Activated naive CD4-positive, alpha-beta T cell treated with anti-CD3 and anti-CD28 coated beads for 36 hours (primary cell): ENCODE results near the gene ZNF146. TPM values are rescaled to one million over a fixed set of nuclear protein-coding genes. Genes with fewer than 3 reads are reported as not detected.
"Not testable (repeated sequence)": the region's sequence is repeated elsewhere in the genome, so short reads cannot be mapped to it uniquely, and the experiment has no call there.

Experiments
- CTCF ChIA-PET: fragments of 350-600 bp; sonication (Branson Sonifier 250); formaldehyde crosslinking; loops from one replicate; lab custom pipeline; 2021; ENCODE audit warnings: antibody characterized with exemption; lab: Charles Lee
- DNase-seq: peaks from one replicate; pipeline ENCODE4 v3.0.0-alpha.2; 2020
- H3K27ac Mint-ChIP-seq: one replicate; pipeline ENCODE4 v1.8.0; 2021; ENCODE audit warnings: mild to moderate bottlenecking, mixed read lengths
- H3K27me3 Mint-ChIP-seq: one replicate; pipeline ENCODE4 v1.8.0; 2021; ENCODE audit warnings: low read depth, mixed read lengths
- H3K36me3 Mint-ChIP-seq: one replicate; pipeline ENCODE4 v1.8.0; 2021; ENCODE audit warnings: low read depth, mixed read lengths
- H3K4me1 Mint-ChIP-seq: one replicate; pipeline ENCODE4 v1.8.0; 2021; ENCODE audit warnings: low read depth, mixed read lengths
- H3K4me3 Mint-ChIP-seq: one replicate; pipeline ENCODE4 v1.8.0; 2021; ENCODE audit warnings: mild to moderate bottlenecking, moderate library complexity, mixed read lengths
- H3K9me3 Mint-ChIP-seq: one replicate; pipeline ENCODE4 v1.8.0; 2021; ENCODE audit warnings: mixed read lengths
- intact Hi-C: fragments of 100-400 bp; cut with micrococcal nuclease; formaldehyde crosslinking; loops from one replicate; pipeline ENCODE4 v1.15.1; 2023
- total RNA-seq, 2 experiments: library from RNA; stranded (reverse); gene quantifications; one replicate each; pipeline ENCODE4 v1.2.3, GENCODE V29; 2021

ZNF146 gene
- total RNA-seq, 2 experiments from 2014 or later: 78.2 to 79.2 TPM

- H3K4me3 Mint-ChIP-seq: no peak overlapping the region
- CTCF ChIA-PET: no interaction called here
- H3K27ac Mint-ChIP-seq: no peak overlapping the region
- H3K4me1 Mint-ChIP-seq: no peaks in the 10 kb centered on the region
- peaks cover 5% of the 10 kb centered on the region for H3K36me3 Mint-ChIP-seq
- peaks cover 37% of the 10 kb centered on the region for H3K9me3 Mint-ChIP-seq
- intact Hi-C loops: no loop called here
- no peak for DNase-seq
- no peaks in the 10 kb centered on the region for H3K27me3 Mint-ChIP-seq
Measured at GRCh38 chr19:36265064-36265463, 50.2 kb downstream of the ZNF146 start.

- no peak overlapping the region for H3K27ac Mint-ChIP-seq
- H3K9me3 Mint-ChIP-seq: peaks cover 37% of the 10 kb centered on the region
- peaks cover 5% of the 10 kb centered on the region for H3K36me3 Mint-ChIP-seq
- no peak for DNase-seq
- H3K4me3 Mint-ChIP-seq: no peak overlapping the region
- intact Hi-C loops: no loop called here
- CTCF ChIA-PET: no interaction called here
- H3K4me1 Mint-ChIP-seq: no peaks in the 10 kb centered on the region
- H3K27me3 Mint-ChIP-seq: no peaks in the 10 kb centered on the region
Measured at GRCh38 chr19:36265856-36266374, 51.0 kb downstream of the ZNF146 start.

- peaks cover 5% of the 10 kb centered on the region for H3K36me3 Mint-ChIP-seq
- intact Hi-C loops: no loop called here
- no peak overlapping the region for H3K4me3 Mint-ChIP-seq
- H3K4me1 Mint-ChIP-seq: no peaks in the 10 kb centered on the region
- no peak overlapping the region for H3K27ac Mint-ChIP-seq
- H3K9me3 Mint-ChIP-seq: peaks cover 37% of the 10 kb centered on the region
- H3K27me3 Mint-ChIP-seq: no peaks in the 10 kb centered on the region
- no peak for DNase-seq
- CTCF ChIA-PET: no interaction called here
Measured at GRCh38 chr19:36266375-36266961, 51.6 kb downstream of the ZNF146 start.

- H3K4me1 Mint-ChIP-seq: no peaks in the 10 kb centered on the region
Measured at GRCh38 chr19:36267061-36267845, 52.3 kb downstream of the ZNF146 start.

GRCh38 chr19:36268081-36268480 is 53.2 kb downstream of the ZNF146 start:
- intact Hi-C loops, H3K27ac Mint-ChIP-seq, H3K36me3 Mint-ChIP-seq, H3K4me3 Mint-ChIP-seq, CTCF ChIA-PET, H3K27me3 Mint-ChIP-seq, H3K4me1 Mint-ChIP-seq, DNase-seq: not testable (repeated sequence)
- H3K9me3 Mint-ChIP-seq: peaks cover 36% of the 10 kb centered on the region

More at GRCh38 chr19:36267061-36267845, 52.3 kb downstream of the ZNF146 start:
- Mint-ChIP-seq H3K27me3 (no peaks in the 10 kb centered on the region), H3K4me3 (no peak overlapping the region), H3K36me3 (peaks cover 5% of the 10 kb centered on the region), H3K9me3 (peaks cover 37% of the 10 kb centered on the region), H3K27ac (no peak overlapping the region)
- intact Hi-C loops: no loop called here
- no peak for DNase-seq
- CTCF ChIA-PET: no interaction called here

- H3K4me1 Mint-ChIP-seq, intact Hi-C loops, H3K27ac Mint-ChIP-seq, DNase-seq, H3K36me3 Mint-ChIP-seq, CTCF ChIA-PET, H3K4me3 Mint-ChIP-seq, H3K27me3 Mint-ChIP-seq: not testable (repeated sequence)
- H3K9me3 Mint-ChIP-seq: peaks cover 31% of the 10 kb centered on the region
Measured at GRCh38 chr19:36268591-36268990, 53.7 kb downstream of the ZNF146 start.

- DNase-seq, H3K4me1 Mint-ChIP-seq, H3K27ac Mint-ChIP-seq, H3K36me3 Mint-ChIP-seq, H3K27me3 Mint-ChIP-seq, intact Hi-C loops, H3K4me3 Mint-ChIP-seq, CTCF ChIA-PET: not testable (repeated sequence)
- H3K9me3 Mint-ChIP-seq: peaks cover 25% of the 10 kb centered on the region
Measured at GRCh38 chr19:36269295-36269694, 54.4 kb downstream of the ZNF146 start.

Other genes starting within 250 kb of the ZNF146 start
- 10 to 100 TPM; 13.1 to 13.8 TPM for gene SDHAF1, start 219.9 kb upstream of the ZNF146 start, total RNA-seq
- gene SYNE4, start 206.3 kb upstream of the ZNF146 start, total RNA-seq: 1 to 10 TPM; 1.1 to 2.1 TPM
- gene ALKBH6, start 200.9 kb upstream of the ZNF146 start, total RNA-seq: 10 to 100 TPM; 36.9 to 37.8 TPM
- gene CLIP3, start 182.2 kb upstream of the ZNF146 start, total RNA-seq: under 1 TPM in 1 of 2 experiments, not detected in 1; 0.15 TPM
- gene THAP8, start 160.8 kb upstream of the ZNF146 start, total RNA-seq: 1 to 10 TPM; 1.1 to 1.2 TPM
- gene WDR62, start 160.2 kb upstream of the ZNF146 start, total RNA-seq: 10 to 100 TPM; 23.7 to 25.6 TPM
- not detected for gene OVOL3, start 104.0 kb upstream of the ZNF146 start, total RNA-seq
- gene POLR2I, start 100.2 kb upstream of the ZNF146 start, total RNA-seq: 10 to 100 TPM; 86.8 to 87.4 TPM
- gene TBCB, start 99.6 kb upstream of the ZNF146 start, total RNA-seq: 100 to 1,000 TPM; 104 to 105 TPM
- gene CAPNS1, start 75.0 kb upstream of the ZNF146 start, total RNA-seq: 100 to 1,000 TPM; 301 to 307 TPM
- not detected for gene COX7A1, start 62.7 kb upstream of the ZNF146 start, total RNA-seq
- 1 to 10 TPM; 2.0 to 2.2 TPM for gene ZNF565, start 441 bp upstream of the ZNF146 start, total RNA-seq
- gene ZFP14, start 164.1 kb downstream of the ZNF146 start, total RNA-seq: 1 to 10 TPM; 2.2 to 3.1 TPM
- gene ZFP82, start 203.5 kb downstream of the ZNF146 start, total RNA-seq: 1 to 10 TPM; 2.4 to 2.6 TPM